Peyer's patch (tissue), 4 donors: ENCODE measurements around the gene ZBTB20.

ENCODE experiments used
- POLR2A ChIP-seq, 2 donors: fragments of 450-650 bp; IDR thresholded peaks; one replicate each; pipeline ENCODE4 v1.5.1; 2017; ENCODE audit warnings: antibody characterized with exemption in 2 of 2, mild to moderate bottlenecking in 2 of 2, moderate library complexity in 2 of 2
- TF ChIP-seq, protein P1 (sequence below), 6 experiments: fragments of 450-650 bp in 4 of 6; fragments of 200-600 bp in 2 of 6; sonication (generic) in 1 of 6; IDR thresholded peaks; one replicate each; pipeline ENCODE4 v1.5.1; 2017 to 2019; ENCODE audit warnings: antibody characterized with exemption in 6 of 6, mild to moderate bottlenecking in 3 of 6, moderate library complexity in 1 of 6

- no peak for TF ChIP-seq POLR2A (IDR thresholded peaks at IDR 0.05)
- TF ChIP-seq, protein P1, sequence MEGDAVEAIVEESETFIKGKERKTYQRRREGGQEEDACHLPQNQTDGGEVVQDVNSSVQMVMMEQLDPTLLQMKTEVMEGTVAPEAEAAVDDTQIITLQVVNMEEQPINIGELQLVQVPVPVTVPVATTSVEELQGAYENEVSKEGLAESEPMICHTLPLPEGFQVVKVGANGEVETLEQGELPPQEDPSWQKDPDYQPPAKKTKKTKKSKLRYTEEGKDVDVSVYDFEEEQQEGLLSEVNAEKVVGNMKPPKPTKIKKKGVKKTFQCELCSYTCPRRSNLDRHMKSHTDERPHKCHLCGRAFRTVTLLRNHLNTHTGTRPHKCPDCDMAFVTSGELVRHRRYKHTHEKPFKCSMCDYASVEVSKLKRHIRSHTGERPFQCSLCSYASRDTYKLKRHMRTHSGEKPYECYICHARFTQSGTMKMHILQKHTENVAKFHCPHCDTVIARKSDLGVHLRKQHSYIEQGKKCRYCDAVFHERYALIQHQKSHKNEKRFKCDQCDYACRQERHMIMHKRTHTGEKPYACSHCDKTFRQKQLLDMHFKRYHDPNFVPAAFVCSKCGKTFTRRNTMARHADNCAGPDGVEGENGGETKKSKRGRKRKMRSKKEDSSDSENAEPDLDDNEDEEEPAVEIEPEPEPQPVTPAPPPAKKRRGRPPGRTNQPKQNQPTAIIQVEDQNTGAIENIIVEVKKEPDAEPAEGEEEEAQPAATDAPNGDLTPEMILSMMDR (IDR thresholded peaks at IDR 0.05): no peak
Measured at GRCh38 chr3:114378760-114379159, 768.3 kb downstream of the ZBTB20 start.
